Stimulated activated CD4-positive, alpha-beta T cell treated with anti-CD3 and anti-CD28 coated beads, Interleukin-2, amount 100 ng/mL, for 24 hours (primary cell): Measurements from ENCODE around the gene TSEN2.
"Not testable (repeated sequence)": the region's sequence is repeated elsewhere in the genome, so short reads cannot be mapped to it uniquely, and the experiment has no call there.

Experiments used
- DNase-seq, 2 donors: peaks; one replicate each; pipeline ENCODE4 v3.0.0-alpha.2; 2020

TSEN2 gene

DNA sequence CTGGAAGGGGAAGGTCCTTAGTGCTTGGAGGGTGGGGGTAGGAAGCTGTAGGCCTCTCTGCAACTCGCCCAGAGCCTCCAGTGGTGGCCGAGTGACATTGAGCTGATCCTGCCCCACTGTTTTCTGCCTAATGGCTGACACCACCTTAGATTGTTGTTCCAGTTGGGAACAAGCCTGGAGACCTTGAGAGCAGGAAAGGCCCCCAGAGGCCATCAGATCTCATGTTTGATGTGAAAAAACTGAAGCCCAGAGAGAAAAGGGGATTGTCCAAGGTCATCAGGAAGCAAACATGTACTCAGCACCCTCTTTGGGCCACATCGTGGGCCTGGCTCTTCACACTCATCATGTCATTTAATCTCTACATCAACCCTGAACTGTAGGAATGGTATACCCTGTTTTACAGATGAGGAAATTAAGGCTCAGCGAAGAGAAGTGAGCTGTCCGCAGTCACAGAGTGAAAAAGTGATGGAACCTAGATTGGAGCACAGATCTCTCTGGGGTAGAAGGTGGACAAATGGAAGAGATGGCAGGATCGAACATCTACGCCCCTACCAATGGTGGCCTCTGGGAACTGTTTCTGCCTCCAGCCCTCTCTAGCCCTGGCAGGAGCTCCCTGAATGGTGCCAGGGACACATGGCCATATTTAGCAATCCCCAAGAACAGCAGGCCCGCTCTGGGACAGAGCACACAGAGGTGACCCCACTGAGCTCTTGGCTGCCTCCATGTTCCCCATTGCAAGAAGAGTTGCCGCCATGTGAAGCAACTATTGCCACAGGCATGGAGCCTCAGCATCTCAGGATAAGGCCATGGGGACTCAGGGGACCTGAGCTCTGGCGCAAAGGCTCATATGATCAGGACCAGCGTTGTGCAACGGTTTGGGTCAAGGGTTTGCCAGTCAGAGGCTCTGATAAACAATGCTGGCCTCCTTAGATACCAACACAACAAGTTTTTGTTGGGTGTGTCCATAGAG is 31.6 kb upstream of the TSEN2 start:
- DNase-seq, result no peak

DNA sequence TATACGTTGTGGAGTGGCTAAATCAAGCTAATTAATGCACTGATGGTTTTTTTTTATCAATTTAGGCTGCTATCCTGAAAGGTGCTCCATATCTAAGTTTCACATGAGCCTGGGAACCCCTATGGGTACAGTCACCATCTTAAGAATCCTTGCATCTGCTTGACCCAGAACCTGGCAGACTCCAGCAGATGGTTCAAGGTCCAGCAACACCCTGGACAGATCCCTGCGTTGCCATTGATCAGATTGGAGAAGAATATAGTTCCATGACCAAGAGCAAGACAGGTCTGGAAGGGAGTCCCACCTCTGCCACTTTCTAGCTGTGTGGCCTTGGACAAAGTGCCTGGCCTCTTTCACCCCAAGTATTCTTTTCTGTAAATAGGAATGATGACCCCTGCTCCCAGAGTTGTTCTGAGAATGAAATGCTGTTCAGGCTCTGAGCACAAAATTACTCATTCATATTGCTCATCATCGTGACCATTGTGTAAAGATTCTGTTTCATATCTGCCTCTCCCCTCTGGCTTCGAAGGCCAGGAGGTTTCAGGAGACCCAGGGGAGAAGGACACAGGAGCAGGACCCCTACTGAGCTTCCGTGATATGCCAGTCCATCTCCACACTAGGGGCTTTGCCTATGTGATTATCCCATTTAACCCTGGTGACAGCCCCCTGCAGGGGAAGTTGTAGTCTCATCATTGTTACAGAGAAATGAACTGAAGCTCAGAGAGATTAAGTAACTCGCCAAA is 30.0 kb upstream of the TSEN2 start:
- DNase-seq, result no peak

DNA sequence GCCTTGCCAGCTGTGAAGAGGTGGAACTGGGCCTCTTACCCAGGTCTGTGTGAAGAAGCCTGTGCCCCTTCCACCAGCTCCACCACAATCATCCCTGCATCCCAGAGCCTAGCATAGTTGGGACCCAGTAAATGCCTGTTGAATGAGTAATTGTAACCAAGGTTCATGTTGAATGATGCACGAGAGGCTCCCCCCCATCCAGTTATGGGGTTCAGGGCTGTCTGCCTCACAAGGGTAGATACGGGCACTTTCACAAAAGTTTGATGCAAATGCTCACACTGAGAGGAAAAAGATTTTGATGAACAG is 29.5 kb upstream of the TSEN2 start:
- DNase-seq, result no peak

DNA sequence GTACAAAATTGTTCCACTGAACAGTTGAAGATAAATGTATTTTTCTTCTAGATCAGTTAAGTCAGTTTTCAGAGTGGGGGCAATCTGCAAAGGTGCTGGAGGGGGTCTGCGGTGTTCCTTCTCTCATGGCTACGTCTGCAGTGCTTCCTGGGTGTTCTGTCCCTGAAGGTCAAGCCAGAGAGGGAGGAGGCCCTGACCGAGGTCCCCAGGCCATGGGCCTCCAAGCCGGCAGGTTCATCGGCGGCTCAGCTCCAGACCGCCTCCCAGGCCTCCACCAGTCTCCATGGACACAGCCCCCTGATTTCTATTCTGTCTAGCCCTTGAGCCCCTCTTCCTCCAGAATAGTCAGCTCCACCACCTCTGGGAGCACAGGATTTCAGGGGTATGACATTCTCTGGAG is 28.5 kb upstream of the TSEN2 start:
- DNase-seq, result no peak

DNA sequence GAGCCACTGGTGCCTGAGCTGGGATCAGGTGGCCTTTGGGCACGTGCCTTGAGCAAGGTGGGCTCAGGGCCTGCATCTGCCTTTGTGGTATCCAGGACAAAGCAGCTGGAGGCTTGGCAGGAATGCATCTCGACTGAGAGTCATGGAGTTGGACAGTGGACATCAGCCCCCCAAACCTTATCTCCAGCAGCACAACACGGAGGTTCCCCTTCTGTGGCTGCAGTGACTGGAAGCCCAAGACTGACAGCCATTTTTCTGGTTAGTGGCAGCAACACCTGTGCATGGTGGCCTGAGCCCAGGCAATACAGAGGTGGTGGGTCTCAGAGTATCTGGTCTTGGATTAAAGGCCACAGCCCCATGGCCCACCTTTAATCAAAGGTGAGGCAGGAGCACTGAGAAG is 27.8 kb upstream of the TSEN2 start:
- no peak for DNase-seq

DNA sequence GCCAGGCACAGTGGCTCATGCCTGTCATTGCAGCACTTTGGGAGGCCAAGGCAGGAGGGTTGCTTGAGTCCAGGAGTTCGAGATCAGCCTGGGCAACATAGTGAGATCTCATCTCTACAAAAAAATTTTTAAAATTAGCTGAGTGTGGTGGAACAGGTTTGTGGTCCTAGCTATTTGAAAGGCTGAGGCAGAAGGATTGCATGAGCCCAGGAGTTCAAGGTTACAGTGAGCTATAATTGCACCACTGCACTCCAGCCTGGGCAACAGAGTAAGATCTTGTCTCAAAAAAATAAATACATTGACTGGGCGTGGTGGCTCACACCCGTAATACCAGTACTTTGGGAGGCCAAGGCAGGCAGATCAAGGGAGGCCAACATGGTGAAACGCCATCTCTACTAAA is 26.9 kb upstream of the TSEN2 start:
- DNase-seq, result not testable (repeated sequence)

DNA sequence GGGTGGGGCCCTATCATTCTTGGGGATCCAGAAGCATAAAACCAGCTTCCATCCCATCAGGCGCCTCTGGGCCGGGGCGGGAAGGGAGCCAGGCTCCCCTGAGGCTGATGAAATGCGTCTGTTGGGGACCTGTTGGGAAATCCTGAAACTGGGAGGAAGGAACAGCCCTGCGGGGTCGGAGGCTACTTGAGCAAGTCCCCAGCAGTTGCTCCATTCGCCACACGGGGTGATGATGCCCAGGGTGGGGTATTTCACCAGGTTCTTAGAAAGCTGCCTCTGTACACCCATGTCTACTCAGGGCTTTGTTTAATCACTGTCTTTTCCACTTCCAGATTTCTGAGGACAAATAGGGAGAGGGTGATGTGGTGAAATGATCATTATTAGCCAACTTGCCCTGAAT is 25.4 kb upstream of the TSEN2 start:
- DNase-seq, result no peak

DNA sequence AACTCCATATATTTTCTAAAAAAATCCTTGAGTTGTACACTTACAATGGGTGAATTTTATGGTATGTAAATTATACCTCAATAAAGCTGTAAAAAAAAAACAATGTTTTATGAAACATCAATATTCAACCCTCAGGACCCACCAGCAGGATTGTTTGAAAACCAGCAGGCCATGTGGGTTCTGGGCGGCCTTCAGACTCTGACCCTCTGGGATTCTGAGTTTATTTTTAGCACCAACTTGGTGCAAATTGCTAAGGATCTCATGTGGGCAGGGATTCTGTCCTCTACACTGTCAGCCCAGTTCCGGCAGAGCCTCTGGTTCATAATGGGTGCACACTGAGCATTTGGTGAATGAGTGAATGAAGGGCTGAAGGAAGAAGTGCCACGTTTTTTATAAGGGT is 24.2 kb upstream of the TSEN2 start:
- no peak for DNase-seq

DNA sequence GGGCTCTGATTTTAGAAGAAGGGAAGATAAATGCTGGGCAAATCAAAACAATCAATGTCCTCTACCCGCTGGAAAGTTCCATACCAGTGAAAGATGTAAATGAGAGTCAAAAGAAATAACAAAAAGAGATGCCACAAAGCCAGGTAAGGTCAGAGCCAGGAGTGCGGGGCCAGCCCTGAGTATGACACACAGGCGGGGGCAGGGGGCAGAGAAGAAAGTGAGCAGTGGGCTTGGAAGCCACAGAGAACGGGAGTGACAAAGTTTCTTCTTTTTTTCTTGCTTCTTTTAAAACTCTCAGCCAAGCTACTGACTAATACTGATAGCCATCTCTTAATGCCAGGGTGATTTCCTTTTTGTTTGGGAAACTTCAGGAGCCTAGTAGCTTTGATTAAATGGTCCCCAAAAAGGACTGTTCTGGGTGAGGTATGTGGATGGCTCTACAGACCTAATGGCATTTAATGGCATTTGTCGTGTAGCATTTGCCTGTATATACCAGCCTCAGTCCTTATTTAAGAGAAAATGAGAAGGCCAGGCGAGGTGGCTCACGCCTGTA is 23.1 kb upstream of the TSEN2 start:
- DNase-seq, result peak in 1 of 2 donors; percentile 24

DNA sequence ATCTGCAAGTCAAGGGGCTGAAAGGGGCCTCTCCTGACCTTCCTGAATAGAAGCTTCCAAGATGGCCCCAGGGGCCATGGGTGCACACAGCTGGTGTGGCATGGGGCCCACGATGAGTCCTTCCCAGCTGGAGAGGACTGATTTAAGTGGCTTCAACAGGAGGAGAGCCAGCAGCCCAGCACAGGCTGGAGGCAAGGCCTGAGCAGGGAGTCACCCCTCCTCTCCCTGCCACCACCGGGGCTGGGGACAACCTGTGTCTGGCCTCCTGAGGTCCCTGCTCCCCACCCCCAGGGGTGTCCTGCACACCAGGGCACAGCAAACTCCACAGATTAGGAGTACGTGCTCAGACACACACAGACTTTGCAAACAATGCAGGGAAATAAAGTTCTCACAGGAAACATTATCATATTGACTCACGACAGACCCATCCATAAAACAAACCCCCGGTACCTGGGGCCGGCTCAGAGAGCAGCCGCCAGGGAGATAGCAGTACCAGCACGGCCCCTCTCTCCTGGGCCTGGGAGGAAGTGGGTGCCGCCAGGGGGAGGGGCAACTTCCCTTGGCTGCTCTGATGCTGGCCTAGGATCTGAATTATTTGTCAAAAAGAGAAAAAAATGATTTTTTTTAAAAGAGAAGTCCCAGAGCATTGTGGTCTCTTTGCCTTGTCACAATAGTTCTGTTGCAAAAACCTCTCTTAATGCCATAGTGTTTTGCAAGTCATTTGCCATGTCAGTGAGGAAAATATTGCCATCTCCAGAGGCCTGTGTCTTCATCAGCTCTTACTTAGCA is 21.9 kb upstream of the TSEN2 start:
- DNase-seq, result peak in 1 of 2 donors; percentile 28

DNA sequence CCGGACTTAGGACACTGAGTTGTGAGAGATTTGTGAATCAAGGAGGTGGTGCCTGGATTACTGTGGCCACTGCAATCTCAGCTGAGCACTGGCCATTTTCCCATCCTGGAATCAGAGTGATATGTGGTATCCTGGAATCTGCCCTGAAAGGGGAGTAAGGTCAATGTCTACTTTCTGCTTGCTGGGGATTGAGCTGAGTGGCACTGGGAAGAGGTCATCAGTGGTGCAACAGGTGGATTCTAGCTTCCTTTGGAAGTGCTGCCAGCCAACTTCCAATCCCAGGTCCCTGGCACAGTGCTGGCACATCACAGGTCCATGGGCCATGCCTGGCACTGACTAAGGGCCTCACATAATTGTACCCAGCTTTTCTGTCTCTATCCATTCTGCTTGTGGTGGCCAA is 20.6 kb upstream of the TSEN2 start:
- no peak for DNase-seq

DNA sequence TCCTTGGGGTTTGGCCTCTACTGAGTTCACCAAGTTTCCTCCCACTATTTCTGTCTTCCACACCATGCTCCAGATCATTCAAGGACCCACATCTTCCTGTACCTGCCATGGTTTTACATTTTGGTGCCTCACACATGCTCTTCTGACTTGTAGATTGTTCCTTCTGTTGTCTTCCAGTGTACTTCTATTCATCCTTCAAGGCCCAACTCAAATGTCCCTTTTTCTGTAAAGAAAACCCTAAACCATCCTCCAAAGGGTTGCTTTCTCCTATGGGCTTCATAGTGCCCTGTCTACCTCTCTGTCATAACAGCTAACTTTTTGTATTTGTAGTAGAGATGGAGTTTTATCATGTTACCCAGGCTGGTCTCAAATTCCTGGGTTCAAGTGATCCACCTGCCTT is 20.1 kb upstream of the TSEN2 start:
- DNase-seq, result no peak

DNA sequence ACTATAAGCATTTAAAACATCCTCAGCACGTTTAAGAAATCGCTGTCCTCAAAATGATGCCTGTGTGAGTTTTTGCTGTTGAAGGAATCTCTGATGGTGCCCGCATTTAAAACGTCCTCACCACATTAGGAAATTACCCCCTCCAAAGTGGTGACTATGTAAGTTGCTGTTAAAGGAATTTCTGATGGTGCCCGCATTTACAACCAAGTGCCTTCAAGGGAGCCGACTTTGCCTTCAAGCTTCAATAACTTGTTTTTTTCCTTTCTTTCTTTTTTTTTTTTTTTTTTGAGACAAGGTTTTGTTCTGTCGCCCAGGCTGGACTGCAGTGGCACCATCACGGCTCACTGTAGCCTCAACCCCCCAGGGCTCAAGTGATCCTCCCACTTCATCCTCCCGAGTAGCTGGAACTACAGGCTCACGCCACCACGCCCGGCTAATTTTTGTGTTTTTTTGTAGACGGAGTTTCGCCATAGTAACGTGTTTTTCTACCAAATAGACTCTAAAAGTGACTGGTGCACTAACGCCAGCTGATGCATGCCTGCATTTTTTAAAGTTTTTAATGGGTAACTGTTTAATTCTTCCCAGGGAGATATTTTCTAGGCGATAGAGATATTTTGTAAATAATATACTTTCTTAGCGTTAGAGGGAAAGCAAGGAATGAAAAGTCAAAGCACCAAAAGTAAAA is 19.0 kb upstream of the TSEN2 start:
- no peak for DNase-seq

DNA sequence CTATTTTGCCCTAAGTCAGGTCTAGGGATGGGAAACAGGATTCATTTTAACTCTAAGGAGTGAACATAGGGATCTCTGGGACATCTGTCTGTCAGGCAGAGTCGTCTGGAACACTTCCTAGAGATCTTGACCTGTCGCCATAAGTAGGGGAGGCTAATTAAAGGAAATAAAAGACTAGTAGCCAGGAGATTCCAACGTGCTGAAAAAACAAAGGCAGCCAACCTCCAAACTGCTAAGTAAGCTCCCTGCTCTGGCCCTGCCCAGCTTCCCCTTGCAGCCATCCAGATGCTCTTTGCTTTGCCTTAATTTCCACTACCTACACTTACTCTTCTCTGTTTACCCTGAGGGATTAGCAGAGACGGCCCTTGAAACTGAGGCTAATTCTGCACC is 18.4 kb upstream of the TSEN2 start:
- DNase-seq, result no peak

DNA sequence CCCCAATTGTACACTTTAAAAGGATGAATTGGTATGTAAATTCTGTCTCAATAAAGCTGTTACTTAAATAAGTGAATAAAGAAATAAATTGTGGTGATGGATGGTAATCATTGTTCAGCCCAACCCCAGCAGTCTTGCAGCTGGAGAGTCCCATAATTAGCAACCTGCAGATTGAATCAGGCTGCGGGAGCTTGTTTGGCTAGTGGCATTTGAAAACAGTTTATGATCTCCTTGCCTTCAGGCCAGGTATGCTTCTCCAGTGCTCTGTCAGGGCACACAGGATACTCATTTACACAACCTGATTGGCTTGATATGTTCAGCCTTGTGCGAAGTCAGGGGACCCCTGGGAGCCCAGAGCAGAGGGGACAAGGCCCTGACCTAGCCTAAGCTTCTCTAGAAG is 16.5 kb upstream of the TSEN2 start:
- no peak for DNase-seq

DNA sequence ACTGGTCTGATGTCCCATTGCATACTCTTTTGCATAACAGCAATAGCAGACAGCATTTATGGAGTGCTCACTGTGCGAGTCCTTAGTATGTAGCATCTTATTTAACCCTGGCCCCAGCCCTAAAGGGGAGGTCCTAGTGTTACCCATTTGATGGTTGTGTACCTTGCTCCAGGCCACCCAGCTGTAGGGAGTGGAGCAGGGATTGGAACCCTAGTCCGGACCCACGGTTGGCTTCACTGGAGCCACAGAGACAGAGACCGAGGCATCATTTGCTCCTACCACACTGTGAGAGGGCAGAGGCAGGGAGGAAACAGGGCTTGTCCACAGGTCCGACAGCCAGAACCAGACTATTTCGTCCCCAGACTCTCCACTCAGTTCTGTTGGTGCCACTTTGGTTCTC is 16.0 kb upstream of the TSEN2 start:
- no peak for DNase-seq

DNA sequence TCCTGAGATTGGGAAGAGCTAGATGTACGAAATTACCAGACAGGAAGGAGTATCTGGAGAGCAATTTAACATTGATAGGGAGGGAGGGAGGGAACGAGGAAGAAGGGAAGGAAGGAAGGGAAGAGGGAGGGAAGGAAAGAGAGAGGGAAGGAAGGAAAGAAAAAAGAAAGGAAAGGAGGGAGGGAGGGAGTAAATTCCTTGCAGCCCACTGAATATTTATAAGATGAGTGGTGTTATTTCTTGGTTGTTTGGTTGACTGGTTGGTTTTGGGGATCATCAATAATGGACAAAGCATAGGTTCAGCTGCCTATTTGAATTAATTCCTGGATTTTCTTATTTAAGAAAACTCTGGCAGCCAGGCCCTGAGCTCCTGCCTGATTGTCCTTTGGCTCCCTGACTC is 15.5 kb upstream of the TSEN2 start:
- DNase-seq, result no peak

DNA sequence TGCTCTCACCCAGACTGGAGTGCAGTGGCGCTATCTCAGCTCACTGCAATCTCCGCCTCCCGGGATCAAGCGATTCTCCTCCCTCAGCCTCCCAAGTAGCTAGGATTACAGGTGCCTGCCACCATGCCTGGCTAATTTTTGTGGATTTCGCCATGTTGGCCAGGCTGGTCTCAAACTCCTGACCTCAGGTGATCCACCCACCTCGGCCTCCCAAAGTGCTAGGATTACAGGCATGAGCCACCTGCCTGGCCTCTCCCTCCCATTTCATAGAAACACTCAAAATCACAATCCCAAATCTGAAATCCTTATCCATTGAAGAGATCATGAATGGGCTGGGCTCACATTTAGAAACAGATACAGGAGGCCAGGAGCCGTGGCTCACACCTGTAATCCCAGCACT is 15.1 kb upstream of the TSEN2 start:
- DNase-seq, result not testable (repeated sequence)

DNA sequence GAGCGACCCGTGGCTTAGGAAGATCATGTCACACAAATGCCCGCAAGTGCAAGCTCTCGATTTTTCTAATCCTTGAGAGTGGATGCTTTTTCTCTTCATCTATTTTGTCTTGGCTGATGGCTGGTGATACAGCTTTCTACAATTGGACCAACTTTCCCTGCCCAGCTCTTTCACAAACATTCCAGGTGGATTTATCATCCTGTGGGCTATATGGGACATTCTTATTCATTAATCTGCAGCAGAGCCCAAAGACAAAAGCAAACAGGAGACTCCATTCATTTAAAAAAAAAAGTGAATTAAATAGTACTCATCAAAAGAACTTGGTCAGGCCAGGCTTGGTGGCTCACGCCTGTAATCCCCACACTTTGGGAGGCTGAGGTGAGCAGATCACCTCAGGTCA is 14.2 kb upstream of the TSEN2 start:
- no peak for DNase-seq

DNA sequence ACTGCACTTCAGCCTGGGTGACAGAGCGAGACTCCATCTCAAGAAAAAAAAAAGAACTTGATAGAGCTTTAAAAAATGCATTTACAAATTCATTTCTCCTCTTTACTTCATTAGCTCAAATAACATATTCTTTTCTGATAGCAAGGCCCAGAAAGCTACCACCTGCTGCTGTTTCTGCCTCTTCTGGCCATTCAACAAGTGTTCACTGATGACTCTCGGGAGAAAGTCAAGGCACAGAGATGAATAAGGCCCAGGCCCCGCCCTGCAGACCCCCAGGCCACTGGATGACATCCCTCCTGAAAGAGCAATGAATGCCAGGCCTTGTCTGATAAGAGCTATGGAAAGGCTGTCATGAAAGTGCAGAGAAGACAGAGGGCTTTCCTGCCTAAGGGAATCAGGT is 13.6 kb upstream of the TSEN2 start:
- no peak for DNase-seq

DNA sequence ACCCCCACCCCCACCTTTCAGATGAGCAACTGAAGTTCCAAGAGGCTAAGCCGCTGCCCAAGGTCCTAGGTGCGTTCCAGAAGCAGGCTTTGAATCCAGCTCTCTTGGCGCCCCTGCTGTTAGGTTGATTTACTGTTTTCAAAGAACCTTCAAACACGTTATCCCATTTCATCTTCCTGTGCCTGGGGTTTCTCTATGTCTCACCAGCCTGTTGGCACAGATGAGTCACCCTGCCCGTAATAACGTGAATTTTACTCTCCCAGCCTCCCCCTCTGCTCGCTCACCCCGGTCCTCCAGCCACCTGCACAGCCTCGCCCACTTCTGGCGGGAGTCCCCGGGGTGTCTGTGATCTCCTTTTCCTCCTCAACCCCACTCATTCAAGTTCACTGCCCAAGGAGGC is 13.0 kb upstream of the TSEN2 start:
- peak; percentile 61 to 72 for DNase-seq

DNA sequence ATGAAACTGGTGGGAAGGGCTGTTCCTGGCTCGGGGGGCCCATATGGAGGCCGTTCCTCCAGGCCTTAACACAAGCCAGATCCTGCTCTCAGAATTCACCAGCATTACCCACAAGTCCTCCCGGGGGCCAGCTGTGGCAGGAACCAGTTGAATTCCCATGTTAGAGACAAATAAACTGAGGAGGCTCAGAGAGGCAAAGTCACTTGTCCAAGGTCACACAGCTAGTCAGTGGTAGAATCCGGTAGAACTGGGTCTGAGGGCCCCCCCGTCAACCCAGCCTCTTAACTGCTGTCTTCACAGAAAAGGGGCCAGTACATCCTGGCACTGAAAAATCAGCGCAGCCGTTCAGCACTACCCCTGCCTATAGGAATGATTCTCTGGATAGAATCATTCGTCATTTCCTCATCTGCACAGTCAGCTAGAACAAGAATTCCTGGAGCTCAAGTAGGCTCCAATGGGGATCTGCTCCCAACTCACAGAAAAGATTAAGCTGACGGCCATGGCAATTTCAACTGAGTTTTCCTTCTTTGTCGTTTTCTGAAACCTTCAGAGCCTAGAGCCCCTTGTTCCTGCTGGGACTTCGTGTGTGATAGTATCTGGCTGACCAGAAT is 12.2 kb upstream of the TSEN2 start:
- DNase-seq, result no peak
